Left hindlimb (tissue), 1 donor: ENCODE data around the gene ACY1.
A peak's percentile ranks its signal among the peaks of the same experiment; 100 is the strongest.

Experiments
- DNase-seq: peaks from one replicate; pipeline ENCODE4 v3.0.0-alpha.2; 2018

The ACY1 gene

DNA sequence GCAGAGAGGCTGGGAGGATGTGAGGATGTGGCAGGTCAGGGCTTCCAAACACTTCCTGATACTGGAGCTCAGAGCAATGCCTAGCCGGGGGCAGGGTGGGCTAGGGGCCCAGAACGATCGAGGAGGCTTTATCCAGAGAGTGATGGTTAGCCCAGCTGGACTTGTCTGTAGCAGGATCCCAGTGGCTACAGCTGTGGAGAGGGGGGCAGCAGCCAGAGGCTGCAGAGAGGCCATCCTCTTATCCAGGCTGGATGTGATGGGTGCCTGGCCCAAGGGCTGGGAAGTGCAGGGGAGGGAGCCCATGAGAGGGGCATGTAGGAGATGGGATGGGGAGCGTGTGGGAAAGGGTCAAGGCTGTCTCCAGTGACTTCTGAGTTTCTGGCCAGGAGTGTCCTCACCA is 36.5 kb upstream of the ACY1 start:
- DNase-seq, result no peak

DNA sequence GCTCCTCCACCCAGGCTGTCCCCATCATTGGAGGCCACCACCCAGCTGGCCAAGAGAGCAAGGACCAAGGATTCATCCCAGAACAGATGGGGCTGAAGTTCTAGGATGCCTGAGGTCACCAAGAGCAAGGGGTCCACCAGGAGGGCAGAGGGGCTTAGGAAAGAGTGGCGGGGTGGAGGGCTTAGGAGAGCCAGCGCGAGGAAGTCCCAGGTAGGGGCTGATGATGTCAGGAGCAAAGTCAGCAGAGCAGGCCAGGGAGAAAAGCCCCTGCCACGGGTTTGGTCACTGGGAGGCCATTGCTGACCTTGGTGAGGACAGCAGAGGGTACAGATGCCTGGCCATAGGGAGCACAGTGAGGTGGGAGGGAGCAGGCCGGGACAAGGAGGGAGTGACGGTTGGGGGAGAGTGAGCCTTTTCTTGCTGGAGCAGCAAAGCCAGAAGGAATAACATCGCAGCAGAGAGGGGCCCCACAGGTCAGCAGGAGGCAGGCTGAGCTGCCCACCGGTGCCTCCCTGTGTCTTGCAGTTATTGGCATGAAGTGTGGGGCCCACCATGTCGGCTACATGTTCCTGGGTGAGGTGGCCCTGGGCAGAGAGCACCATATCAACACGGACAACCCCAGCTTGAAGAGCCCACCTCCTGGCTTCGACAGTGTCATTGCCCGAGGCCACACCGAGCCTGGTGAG is 36.0 kb upstream of the ACY1 start:
- no peak for DNase-seq

DNA sequence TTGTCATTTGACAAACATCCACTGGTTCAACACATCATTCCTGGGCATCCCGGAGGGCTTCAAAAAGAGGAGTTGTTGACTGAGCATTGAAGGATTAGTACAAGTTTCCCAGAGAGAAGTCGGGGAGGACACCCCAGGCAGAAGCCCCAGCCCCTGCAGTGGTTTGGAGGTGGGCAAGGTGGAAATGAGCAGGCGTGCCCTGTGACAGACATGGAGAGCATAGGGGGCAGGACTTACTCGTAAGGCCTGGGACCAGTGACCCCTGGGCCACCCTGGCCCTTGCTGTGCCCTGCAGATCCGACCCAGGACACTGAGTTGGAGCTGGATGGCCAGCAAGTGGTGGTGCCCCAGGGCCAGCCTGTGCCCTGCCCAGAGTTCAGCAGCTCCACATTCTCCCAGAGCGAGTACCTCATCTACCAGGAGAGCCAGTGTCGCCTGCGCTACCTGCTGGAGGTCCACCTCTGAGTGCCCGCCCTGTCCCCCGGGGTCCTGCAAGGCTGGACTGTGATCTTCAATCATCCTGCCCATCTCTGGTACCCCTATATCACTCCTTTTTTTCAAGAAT is 35.2 kb upstream of the ACY1 start:
- no peak for DNase-seq

DNA sequence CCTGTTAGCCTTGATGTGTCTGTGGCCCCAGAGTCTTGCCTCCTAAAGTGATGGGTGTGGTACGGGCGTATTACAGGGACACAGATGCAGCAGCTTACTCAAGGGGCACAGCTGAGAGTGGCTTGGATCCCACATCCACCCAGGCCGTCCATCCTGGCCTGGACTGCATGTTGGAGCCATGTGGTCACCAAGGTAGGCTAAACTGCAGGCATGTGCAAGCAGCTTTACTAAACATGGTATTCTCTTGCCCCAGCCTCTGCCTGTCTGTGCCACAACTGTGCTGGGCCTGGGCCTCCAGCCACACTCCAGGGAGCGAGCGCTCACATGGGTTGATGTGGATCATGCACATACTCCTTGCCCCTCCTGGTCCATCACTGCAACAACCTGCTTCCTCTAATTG is 34.2 kb upstream of the ACY1 start:
- DNase-seq, result no peak

DNA sequence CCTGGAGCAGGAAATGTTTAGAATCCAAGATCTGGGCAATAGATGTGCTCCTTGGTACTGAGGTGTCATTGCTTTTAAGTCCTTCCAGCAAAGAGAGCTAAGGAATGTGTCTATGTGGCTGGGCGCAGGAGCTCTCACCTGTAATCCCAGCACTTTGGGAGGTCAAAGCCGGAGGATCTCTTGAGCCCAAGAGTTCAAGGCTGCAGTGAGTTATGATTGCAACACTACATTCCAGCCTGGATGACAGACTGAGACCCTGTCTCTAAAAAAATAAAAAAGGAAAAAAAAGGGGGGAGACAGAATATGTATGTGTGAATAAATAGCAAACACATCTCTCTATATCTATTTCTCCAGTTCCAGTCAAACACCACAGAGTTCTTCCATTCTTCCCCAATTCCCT is 32.4 kb upstream of the ACY1 start:
- no peak for DNase-seq

DNA sequence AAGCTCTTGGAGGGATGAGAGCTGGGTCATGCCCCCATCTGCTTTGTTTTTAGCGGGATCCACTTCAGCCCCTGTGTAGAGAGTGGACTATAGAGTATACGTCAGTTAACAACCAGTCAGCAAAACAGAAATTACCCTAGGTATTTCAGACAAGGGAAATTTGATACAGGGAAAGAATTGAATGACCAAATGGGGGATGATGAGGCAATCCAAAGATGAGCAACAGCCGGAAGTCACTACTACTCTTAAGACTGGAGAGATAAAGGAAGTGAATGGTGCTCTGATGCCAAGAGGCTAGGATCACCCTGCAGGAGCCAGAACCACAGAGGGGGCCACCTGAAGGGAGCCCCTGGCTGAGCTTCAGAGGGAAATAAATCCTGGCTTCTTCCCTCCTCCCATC is 29.9 kb upstream of the ACY1 start:
- DNase-seq, result no peak

DNA sequence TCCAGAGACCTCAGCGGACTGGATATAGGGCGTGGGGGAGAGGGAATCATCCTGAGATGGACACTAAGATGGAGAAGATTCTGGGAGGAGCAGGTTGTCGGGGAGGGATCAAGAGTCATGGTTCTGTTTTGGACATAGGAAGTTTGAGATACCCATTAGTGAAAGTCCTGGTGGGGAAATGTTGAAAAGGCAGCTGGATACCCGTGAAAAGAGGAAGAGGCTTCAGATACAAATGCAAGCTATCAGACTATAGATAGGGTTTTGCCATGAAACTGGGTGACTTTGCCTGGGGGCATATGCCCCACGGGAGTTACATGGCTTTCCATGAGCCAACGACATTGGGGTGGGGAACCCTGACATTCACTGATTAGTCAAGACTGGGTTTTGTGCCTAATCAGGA is 29.2 kb upstream of the ACY1 start:
- DNase-seq, result no peak

DNA sequence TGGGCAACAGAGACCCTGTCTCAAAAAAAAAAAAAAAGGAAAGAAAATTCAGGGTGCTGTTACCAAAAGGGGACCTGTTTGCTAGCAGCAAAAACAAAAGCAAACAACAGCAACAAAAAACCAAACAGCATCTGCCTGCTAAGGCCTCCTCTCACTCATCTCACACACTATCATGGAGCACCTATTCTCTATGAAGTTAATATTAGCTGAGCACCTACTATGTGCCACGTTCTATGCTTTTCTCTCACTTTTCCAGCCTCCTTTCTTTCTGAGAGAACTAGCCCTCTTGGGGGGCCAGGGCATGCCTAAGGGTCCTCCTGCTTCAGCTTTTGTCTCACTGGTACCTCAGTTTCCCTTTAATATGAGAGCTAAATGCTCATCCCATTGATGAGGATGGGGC is 28.6 kb upstream of the ACY1 start:
- DNase-seq, result no peak

DNA sequence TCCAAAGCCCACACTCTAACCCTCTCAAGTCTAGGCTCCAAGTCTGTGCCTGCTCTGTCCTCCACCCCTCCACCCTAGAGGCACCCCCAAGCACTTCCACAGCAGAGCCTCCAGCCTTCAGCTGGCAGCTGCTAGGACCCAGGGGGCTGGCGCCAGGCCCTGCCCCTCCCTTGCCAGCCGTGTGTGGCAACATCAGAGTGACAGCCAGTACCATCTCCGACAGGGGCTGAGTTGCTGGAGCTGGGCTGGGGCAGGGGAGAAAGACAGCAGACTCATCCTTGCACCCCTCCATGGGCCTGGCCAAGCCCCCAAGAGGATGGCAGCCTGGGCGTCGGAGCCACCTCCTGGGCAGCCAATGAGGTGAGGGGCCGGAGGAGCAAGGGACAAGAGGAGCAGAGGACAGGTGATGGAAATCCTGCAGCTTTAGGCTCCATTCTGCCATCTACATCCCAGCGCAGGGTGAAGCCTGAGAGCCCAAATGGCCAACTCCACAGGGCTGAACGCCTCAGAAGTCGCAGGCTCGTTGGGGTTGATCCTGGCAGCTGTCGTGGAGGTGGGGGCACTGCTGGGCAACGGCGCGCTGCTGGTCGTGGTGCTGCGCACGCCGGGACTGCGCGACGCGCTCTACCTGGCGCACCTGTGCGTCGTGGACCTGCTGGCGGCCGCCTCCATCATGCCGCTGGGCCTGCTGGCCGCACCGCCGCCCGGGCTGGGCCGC is 28.0 kb upstream of the ACY1 start, which contains the start of gene GPR62:
TSS of gene GPR62 (plus strand) at position 207 of the 718 bp plus-strand sequence. CDS start at position 479, 272 bp downstream.
- DNase-seq, result no peak

DNA sequence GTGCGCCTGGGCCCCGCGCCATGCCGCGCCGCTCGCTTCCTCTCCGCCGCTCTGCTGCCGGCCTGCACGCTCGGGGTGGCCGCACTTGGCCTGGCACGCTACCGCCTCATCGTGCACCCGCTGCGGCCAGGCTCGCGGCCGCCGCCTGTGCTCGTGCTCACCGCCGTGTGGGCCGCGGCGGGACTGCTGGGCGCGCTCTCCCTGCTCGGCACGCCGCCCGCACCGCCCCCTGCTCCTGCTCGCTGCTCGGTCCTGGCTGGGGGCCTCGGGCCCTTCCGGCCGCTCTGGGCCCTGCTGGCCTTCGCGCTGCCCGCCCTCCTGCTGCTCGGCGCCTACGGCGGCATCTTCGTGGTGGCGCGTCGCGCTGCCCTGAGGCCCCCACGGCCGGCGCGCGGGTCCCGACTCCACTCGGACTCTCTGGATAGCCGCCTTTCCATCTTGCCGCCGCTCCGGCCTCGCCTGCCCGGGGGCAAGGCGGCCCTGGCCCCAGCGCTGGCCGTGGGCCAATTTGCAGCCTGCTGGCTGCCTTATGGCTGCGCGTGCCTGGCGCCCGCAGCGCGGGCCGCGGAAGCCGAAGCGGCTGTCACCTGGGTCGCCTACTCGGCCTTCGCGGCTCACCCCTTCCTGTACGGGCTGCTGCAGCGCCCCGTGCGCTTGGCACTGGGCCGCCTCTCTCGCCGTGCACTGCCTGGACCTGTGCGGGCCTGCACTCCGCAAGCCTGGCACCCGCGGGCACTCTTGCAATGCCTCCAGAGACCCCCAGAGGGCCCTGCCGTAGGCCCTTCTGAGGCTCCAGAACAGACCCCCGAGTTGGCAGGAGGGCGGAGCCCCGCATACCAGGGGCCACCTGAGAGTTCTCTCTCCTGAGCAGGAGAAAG is 27.2 kb upstream of the ACY1 start:
- DNase-seq, result peak; percentile 75

DNA sequence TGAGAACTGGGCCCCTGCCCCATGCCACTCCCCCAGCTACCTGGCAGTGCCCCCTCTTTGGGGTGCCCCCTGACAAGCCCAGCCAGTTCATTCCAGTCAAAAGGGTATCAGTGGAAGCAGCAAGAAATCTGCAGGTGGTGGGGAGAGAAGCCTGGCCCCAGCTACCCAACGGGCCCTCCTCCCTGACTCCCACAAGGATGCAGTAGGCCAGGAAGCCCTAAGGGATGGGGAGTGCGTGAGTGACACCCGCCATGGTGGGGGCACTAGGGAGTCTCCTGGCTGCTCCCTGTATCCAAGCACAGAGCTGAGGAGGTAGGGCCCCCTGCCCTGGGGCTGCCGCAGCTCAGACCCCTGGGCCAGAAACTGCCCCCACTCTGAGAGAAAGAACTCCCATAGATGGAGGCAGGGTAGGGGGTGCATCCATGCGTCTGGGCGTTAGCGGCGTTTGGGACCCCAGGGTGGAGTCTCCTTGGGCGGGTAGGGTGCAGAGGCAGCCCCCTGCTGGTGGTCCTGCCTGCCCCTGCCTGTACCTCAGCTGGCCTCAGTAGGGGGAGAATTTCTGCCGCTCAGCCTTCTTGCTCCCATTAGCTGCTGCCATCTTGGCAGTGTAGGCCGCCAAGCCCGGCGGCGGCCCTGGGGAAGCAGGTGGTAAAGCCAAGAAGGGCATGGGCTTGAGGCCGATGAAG is 25.7 kb upstream of the ACY1 start:
- DNase-seq, result no peak

DNA sequence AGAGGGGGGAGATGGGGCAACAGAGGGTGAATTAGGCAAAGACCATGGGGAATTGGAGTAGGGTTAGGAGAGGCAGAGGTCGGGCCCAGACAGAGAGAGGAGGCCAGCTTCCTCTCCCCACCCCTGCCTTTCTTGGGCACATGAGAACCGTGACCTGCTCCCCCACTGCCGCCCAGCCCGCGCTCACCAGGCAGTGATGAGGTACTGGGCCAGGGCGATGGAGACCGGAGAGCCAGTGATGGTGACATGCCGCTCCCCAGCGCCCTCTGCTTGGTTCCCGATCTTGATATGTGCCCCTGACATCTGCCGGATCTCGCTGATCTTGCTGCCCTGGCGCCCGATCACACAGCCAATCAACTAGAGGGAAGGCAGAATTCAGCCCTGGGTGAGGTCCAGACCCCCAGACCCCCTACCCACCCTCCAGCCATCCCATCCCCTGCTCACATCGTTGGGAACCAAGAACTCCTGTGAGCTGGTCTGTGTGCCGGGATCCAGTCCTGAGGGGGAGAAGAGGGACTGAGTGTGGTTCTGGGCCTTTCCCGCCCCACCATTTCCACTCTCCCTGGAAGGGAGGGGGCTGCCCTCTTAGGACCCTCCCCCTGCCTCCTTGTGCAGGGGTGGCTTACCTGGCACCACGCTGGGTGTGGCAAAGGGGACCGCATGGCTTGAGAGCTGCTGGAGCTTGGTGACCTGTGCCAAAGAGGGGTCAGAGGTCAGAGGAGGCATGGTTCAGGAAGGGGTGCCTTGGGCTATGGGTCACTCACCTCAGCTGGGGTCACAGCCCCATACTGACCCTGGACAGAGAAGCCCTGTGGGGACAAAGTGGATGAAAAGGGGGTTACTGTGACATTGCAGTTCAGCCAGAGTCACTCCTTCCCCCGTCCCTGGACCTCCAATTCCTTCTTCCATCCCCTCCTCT is 24.5 kb upstream of the ACY1 start:
- DNase-seq, result no peak

DNA sequence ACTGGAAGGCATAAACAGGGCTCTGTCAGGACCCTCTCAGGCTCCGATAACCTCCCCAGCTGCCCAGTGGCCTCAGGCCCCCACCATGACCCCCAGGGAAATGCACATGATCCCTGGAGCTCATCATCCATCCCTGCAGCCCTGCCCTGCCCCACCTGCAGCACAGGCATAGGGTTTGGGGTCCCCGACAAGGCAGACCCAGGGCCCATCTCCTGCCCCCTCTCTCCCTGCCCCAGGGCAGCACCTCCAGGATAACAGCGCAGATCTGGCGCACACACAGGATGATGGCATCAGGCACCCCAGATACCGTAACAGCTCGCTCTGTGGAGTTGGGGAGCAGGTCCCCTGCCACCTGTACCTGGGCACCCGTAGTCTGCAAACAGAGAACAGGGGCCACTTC is 23.7 kb upstream of the ACY1 start:
- DNase-seq, result no peak

DNA sequence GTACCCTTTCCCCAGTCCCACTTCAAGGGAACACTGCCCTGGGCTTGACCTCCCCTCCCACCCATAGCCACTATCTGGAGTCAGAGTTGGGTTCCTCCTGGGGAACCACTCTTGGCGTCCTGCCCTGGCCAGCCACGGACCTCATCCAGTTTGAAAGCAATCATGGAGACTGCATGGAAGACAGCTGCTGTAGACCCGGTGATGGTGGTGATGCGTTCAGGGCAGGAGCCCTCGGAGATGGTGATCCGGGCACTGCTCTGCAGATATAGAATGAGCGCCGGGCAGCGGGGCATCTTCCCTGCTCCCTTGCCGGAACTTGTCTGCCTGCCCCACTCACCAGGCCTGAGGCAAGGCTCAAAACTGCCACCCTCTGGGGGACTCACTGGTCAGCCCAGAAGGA is 22.9 kb upstream of the ACY1 start:
- DNase-seq, result no peak

DNA sequence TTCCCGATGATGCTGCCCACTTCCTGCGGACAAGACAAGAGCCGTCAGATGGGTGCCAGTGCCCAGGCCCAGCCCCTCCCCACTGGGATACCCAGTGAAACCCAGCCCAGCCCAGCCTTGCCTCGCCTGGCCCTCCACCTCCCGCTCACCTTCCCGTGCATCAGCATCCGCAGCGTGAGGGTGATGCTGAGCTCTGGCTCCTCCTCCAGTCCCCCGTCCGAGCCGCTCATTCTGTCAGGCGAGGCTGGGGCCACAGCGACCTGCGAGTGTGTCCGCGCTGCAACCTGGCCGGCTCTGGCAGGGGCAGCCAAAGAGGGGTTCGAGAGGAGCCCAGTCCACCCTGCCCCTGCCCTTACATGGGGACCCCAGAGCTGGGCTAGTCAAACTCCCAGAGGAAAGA is 22.3 kb upstream of the ACY1 start:
- no peak for DNase-seq

DNA sequence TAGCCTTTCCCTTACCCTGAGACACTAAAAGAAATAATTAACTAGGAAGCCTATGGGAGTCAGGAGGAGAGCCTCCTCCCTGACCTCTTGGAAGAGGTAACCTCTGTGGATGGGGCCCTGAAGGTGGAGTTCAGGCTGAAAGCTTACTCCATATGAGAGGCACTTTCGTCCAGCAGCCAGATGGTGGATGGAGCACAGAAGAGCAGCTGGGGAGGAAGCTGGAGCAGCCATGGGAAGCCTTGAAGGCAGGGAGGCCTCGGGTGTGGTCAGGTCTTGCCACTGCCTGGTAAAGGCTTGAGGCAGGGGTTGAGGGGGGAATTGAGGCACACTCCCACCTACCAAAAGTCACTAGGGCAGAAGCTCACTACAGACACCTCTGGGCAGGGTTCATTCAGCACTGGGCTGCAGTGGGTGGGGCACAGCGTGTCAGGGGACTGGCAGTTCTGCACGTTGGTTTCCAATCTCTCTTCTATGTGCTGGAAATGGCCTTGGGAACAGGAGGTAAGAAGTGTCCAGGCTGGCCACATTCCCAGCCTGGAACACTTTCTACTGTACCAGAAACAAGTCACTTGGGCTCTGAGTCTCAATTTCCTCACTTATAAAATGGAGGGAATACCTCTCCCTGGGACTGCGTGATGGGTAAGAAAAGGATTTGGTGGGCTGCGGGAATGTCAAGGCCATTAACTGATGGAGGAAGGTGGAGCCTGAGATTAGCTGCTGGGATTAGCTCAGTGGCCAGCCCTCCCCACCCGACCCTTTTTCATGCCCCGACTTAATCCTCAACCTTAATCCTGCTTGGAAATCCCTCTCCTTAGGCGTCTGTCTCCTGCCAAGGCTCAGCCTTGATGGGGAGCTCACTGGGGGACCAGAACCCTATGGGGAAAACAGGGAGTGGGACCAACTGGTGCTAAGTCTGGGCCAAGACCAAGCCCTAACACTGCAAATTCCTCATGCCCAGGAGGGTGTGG is 21.4 kb upstream of the ACY1 start:
- no peak for DNase-seq

DNA sequence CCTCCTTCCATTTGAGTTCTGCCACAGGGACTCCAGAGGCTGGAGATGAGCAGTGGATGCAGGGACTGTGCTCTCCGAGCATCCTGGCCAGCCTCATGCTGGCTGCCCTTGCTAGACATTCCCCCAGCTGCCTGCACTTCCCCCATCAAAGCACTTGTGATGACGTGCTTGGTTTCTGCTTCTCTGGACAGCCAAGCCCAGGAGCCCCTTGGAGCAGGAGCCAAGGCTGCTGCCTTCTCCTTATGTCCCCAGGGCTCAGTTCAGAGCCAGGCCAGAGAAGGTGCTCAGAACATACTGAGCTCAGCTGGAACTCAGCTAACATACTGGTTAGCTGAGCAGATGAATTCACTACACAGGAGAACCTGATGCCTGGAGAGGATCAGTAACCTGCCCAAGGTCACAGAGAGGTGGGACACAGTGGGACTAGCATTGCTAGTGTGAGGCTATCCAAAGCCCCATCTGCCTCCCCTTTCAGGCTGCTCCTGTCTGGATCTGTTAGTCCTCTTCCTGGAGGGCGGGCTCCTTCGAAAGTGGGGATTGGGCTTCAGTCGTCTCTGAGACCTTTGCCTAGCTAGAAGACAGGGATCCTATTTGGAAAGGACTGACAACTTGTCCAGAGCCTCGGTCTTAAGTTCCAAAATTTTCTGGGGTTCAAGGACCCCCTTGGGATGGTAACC is 20.3 kb upstream of the ACY1 start:
- DNase-seq, result no peak

DNA sequence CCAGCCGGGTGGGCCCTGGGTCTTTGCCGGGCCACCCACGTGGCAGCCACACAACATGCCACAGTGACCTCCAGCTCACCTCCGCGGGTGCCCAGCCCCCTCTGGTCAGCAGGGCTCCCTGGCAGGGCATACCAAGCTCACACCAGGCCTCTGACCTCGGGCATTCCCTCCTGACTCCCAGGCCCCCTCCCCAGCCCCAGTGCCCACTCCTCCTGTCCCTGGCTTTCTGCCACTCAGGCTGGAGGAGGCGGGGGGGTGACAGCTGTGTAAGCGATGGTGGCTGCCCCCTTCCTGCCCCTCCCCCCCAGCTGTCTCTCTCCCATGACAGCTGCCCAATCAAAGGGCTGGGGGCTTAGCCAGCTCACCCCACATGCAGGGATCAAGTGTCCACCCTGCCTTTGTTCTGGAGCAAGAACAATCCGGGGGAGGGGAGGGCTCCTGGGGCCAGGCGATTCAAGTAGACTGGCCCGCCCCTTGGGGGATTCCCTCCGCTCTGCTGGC is 19.3 kb upstream of the ACY1 start:
- DNase-seq, result peak; percentile 69

DNA sequence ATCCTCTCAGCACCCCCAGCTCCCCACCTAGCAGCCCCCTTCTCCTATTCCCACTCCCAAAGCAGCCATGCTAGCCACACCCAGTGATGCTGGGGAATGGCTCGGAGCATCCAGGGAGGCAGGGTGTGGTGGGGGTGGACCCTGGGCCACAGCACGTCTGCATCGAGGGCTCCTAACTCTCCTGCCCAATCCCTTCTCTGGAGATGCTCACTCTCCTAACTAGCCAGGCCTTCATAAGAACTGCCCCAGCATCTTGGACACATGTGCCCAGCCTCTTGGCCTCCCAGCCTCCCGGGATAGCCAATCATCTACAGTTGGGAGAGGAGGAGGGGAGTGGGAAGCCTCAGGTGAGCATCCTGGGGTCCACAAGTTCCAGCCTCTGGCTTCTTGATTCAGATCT is 18.8 kb upstream of the ACY1 start:
- no peak for DNase-seq

DNA sequence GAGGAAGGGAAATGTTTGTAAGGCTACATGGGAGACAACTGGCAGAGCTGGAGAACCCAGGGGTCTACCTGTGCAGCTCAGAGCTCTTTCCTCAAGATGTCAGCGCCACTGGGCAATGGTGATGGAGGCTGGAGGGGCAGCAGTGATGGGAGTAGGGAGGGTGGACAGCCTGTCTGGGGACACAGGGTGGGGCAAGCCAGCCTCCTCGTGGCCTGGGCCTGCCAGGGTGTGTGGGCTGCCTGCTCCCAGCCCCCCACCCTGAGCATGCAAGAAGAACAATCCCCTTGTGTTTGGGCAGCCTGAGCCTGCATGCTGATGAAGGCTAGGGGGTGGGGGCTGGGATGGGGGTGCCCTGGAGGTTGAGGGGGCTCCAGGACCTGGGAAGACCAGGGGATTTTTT is 17.3 kb upstream of the ACY1 start:
- no peak for DNase-seq
